HEK293T (cell line): ENCODE data around the gene INO80.

Source experiments
- ARNT ChIP-seq: fragments of 450-650 bp; IDR thresholded peaks from 2 replicates; pipeline ENCODE4 v1.6.1; 2017; ENCODE audit warnings: mild to moderate bottlenecking
- BHLHE40 ChIP-seq: fragments of 450-650 bp; IDR thresholded peaks from 2 replicates; pipeline ENCODE4 v1.6.1; 2016; ENCODE audit warnings: mild to moderate bottlenecking, moderate library complexity, borderline replicate concordance
- CTBP1 ChIP-seq: fragments of 450-650 bp; IDR thresholded peaks from 2 replicates; pipeline ENCODE4 v1.6.1; 2016; ENCODE audit warnings: borderline replicate concordance
- ELF4 ChIP-seq: fragments of 450-650 bp; IDR thresholded peaks from 2 replicates; pipeline ENCODE4 v1.6.1; 2017; ENCODE audit warnings: antibody characterized with exemption
- FOXA1 ChIP-seq: fragments of 450-650 bp; IDR thresholded peaks from 2 replicates; pipeline ENCODE4 v1.6.1; 2016; ENCODE audit warnings: mild to moderate bottlenecking
- FOXK2 ChIP-seq: fragments of 450-650 bp; IDR thresholded peaks from 2 replicates; pipeline ENCODE4 v1.6.1; 2016; ENCODE audit warnings: mild to moderate bottlenecking
- HDGF ChIP-seq: fragments of 450-650 bp; IDR thresholded peaks from 2 replicates; pipeline ENCODE4 v1.6.1; 2017; ENCODE audit warnings: antibody characterized with exemption, borderline replicate concordance
- L3MBTL2 ChIP-seq: fragments of 450-650 bp; conservative IDR thresholded peaks from 2 replicates; pipeline ENCODE4 v1.6.1; 2016; ENCODE audit warnings: mild to moderate bottlenecking
- LEF1 ChIP-seq: fragments of 450-650 bp; IDR thresholded peaks from 2 replicates; pipeline ENCODE4 v1.6.1; 2017; ENCODE audit warnings: mild to moderate bottlenecking, borderline replicate concordance
- NFRKB ChIP-seq: fragments of 450-650 bp; IDR thresholded peaks from 2 replicates; pipeline ENCODE4 v1.6.1; 2016; ENCODE audit warnings: mild to moderate bottlenecking, moderate library complexity
- SP1 ChIP-seq: fragments of 450-650 bp; IDR thresholded peaks from 2 replicates; pipeline ENCODE4 v1.6.1; 2017
- SUZ12 ChIP-seq: fragments of 450-650 bp; IDR thresholded peaks from 2 replicates; pipeline ENCODE4 v1.6.1; 2016; ENCODE audit warnings: mild to moderate bottlenecking
- ZNF384 ChIP-seq: fragments of 450-650 bp; IDR thresholded peaks from 2 replicates; pipeline ENCODE4 v1.6.1; 2016

DNA sequence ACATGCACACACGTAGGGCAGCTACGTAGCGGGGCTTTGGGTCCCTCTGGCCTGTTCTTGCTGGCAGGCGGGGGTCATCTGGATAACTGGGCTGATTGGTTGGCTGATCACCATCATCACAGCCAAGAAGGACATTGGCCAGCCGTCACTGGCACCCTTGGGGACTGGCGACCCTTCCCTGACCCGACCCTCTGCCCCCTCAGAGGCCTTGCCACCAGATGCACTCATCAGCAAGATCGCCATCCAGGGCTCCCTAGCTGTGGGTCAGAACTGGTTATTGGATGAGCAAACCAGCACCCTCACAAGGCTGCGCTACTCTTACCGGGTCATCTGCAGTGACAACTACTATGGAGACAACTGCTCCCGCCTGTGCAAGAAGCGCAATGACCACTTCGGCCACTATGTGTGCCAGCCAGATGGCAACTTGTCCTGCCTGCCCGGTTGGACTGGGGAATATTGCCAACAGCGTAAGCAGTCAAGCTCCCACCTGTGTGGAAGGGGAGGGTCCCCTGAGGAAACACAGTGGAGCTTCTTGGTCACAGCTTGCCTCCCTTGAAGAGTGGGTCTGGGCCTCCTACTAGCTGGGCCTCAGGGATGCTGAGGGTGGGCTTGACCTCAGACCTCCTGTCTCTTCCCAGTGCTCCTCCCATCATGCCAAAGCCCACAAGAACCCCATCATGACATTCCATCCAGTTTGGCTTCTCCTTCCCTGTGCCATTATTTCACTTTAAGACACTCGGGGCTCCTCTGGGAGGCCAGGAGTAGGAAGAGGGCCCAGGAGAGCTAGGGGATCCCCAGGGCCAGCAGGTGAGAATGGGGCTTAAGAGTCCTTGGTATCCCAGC, 184.6 kb downstream of the INO80 start:
- TF ChIP-seq L3MBTL2 (no peak), BHLHE40 (no peak), LEF1 (no peak), FOXK2 (no peak), CTBP1 (no peak), SP1 (no peak), ZNF384 (no peak), ARNT (no peak), ELF4 (no peak), SUZ12 (no peak), NFRKB (no peak), HDGF (no peak), FOXA1 (no peak)
